ENCODE measurements around the gene TCFL5.

Gene TCFL5

GRCh38 chr20:62846166-62846890 lies 15.3 kb downstream of the TCFL5 start:
- DNase-seq (ENCODE audit: low read depth) = no peak
- TF ChIP-seq CTCF (IDR thresholded peaks at IDR 0.05; ENCODE audit: insufficient read depth, low read depth, low read length, missing control alignments) = no peak
- H3K4me3 ChIP-seq (ENCODE audit: low read depth, low read length) = no peak overlapping the region

- DNase-seq (ENCODE audit: low read depth) = no peak
- no peak overlapping the region for H3K4me3 ChIP-seq (ENCODE audit: low read depth, low read length)
- no peak for TF ChIP-seq CTCF (IDR thresholded peaks at IDR 0.05; ENCODE audit: insufficient read depth, low read depth, low read length, missing control alignments)
Observed at GRCh38 chr20:62845416-62846160, 16.0 kb downstream of the TCFL5 start.

DNA sequence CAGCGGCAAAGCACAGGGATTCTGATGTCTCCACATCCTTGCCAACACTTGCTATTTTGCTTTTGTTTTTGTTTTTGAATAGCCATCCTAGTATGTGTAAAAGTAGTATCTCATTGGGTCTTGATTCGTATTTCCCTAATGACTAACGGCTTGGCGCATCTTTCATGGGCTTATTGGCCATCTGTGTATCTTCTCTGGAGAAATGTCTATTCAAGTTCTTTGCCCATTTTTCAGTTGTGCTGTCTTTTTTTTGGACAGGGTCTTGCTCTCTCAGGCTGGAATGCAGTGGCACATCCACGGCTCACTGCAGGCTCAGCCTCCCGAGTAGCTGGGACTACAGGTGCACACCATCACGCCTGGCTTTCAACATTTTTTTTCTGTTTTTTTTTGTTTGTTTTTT lies 17.4 kb downstream of the TCFL5 start:
- no peak for DNase-seq (ENCODE audit: low read depth)
- H3K4me3 ChIP-seq (ENCODE audit: low read depth, low read length) = no peak overlapping the region
- TF ChIP-seq CTCF (IDR thresholded peaks at IDR 0.05; ENCODE audit: insufficient read depth, low read depth, low read length, missing control alignments) = no peak

- no peak for DNase-seq (ENCODE audit: low read depth)
Observed at GRCh38 chr20:62843656-62844055, 18.0 kb downstream of the TCFL5 start.

DNA sequence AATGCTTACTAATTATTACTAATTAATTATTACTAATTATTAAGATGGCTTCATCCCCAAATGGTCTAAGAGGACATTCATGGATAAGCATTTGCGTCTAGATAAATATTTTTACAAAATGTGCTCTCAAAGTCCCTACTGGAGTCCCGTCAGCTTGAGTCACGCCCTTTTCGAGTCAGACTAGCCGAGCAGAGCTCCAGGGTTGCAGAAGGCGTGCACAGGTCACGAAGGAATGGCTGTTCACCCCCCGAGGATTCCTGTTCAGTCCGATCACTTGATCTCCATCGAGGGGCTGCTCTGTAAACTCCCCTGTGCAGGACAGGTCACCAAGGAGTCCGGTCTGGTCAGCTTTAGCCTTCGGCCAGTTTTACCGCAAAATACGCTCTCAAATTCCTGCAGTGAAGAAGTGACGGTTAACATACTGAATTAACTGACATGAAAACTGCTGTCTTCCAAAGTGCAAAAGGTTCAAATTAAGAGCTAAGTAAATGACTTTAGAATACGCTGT lies 19.9 kb downstream of the TCFL5 start:
- TF ChIP-seq CTCF (IDR thresholded peaks at IDR 0.05; ENCODE audit: insufficient read depth, low read depth, low read length, missing control alignments) = no peak
- no peak for DNase-seq (ENCODE audit: low read depth)

More at GRCh38 chr20:62843656-62844055, 18.0 kb downstream of the TCFL5 start:
- TF ChIP-seq CTCF (IDR thresholded peaks at IDR 0.05; ENCODE audit: insufficient read depth, low read depth, low read length, missing control alignments) = no peak
- no peak overlapping the region for H3K4me3 ChIP-seq (ENCODE audit: low read depth, low read length)

DNA sequence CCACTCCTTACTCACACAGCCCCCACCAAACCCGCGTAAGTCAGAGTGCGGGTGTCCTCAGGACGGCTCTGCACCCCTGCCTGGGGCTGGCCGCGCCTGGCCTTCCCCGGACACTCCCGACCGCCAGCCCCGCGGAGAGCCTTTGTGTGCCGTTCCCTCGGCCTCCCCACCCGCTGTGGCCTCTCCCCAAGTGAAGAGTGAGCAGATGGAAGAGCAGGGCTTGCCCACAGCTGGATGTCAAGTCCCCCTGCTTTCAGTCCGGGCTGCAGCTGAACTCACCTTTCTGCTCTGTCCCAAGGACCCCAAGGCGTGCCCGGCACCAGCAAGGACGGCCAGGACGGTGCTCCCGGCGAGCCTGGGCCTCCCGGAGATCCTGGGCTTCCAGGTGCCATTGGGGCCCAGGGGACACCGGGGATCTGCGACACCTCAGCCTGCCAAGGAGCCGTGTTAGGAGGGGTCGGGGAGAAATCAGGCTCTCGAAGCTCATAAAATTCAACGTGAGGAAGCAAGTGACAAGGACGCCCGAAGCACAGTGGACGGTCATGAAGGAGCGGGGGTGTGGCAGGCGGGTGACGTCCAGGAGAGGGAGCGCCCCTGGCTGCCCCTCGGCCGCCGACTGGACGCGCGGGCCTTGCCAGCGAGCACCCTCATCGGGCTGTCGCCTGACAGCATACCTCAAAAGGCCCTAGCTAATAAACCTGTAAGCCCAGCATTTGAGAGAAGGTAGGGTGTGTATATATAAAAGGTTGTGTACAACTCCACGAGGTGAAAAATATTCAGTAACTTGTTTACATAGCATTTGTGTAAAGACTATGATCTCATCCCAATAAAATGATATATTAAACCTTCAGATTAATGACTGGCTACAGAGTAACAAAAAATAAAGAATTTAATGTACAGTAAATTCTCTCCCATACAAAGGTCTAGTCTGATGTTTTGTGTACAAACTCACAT lies 21.1 kb downstream of the TCFL5 start:
- no peak for DNase-seq (ENCODE audit: low read depth)
- no peak for TF ChIP-seq CTCF (IDR thresholded peaks at IDR 0.05; ENCODE audit: insufficient read depth, low read depth, low read length, missing control alignments)
- H3K4me3 ChIP-seq (ENCODE audit: low read depth, low read length) = no peak overlapping the region

More for the DNA sequence above, 19.9 kb downstream of the TCFL5 start:
- H3K4me3 ChIP-seq (ENCODE audit: low read depth, low read length) = no peak overlapping the region

Data from GM12865 (cell line).